Gastrocnemius medialis (tissue), 4 donors: ENCODE results near the gene RASAL2. TPM values are rescaled to one million over a fixed set of nuclear protein-coding genes. Genes with fewer than 3 reads are reported as not detected.

Experiments
- ATAC-seq, 2 donors: fragments of 150-250 bp; one replicate each; pipeline ENCODE4 v1.9.1; 2016
- DNase-seq, 2 donors: peaks; one replicate each; pipeline ENCODE4 v3.0.0-alpha.2; 2019
- H3K27ac ChIP-seq, 4 donors: fragments of 200-600 bp; sonication (generic); 1 replicate in 1 of 4; 2 replicates in 3 of 4; pipeline ENCODE4 v1.5.1; 2016 to 2018; ENCODE audit warnings: mild to moderate bottlenecking in 2 of 4, moderate library complexity in 1 of 4
- H3K27me3 ChIP-seq, 3 donors: fragments of 200-600 bp; sonication (generic) in 2 of 3; 1 replicate in 1 of 3; 2 replicates in 2 of 3; pipeline versions ENCODE4 v1.5.1 to v1.6.0; 2016 to 2019; ENCODE audit warnings: mild to moderate bottlenecking in 1 of 3, moderate library complexity in 1 of 3
- H3K36me3 ChIP-seq, 2 donors: fragments of 200-600 bp; sonication (generic) in 1 of 2; one replicate each; pipeline ENCODE4 v1.5.1; 2017 to 2018
- H3K4me1 ChIP-seq, 2 donors: fragments of 200-600 bp; sonication (generic) in 1 of 2; one replicate each; pipeline ENCODE4 v1.5.1; 2016 to 2017; ENCODE audit warnings: mild to moderate bottlenecking in 2 of 2
- H3K4me3 ChIP-seq, 4 donors: fragments of 200-600 bp; sonication (generic) in 3 of 4; 1 replicate in 1 of 4; 2 replicates in 3 of 4; pipeline ENCODE4 v1.5.1; 2016 to 2019; ENCODE audit warnings: mild to moderate bottlenecking in 2 of 4
- H3K9me3 ChIP-seq, 3 donors: fragments of 200-600 bp; sonication (generic) in 2 of 3; 1 replicate in 1 of 3; 2 replicates in 2 of 3; pipeline ENCODE4 v1.5.1; 2016 to 2019
- CTCF ChIP-seq, 5 experiments: fragments of 450-650 bp in 3 of 5; fragments of 200-600 bp in 2 of 5; sonication (generic) in 2 of 5; IDR thresholded peaks in 4 of 5; conservative IDR thresholded peaks in 1 of 5; 1 replicate in 4 of 5; 2 replicates in 1 of 5; pipeline ENCODE4 v1.5.1; 2016 to 2019; ENCODE audit warnings: antibody characterized with exemption in 5 of 5, mild to moderate bottlenecking in 3 of 5, moderate library complexity in 3 of 5
- POLR2A ChIP-seq, 2 donors: fragments of 450-650 bp; IDR thresholded peaks; one replicate each; pipeline ENCODE4 v1.6.1; 2017; ENCODE audit warnings: antibody characterized with exemption in 2 of 2, mild to moderate bottlenecking in 2 of 2, moderate library complexity in 2 of 2
- in situ Hi-C, 4 donors: fragments of 200-750 bp; cut with MboI; loops; one replicate each; pipeline versions ENCODE4 v1.15.0 to v1.8.0; 2017; ENCODE audit warnings: low sequenced_read_pairs in 4 of 4
- intact Hi-C: fragments of 100-400 bp; cut with DNase I; formaldehyde crosslinking; loops from one replicate; pipeline ENCODE4 v1.15.1; 2023; ENCODE audit warnings: low total_unique reads
- total RNA-seq, 4 donors: library from RNA; depleted of rRNA; stranded (reverse); fragments of >200 nt; gene quantifications; one replicate each; pipeline versions ENCODE4 v1.1.0 to v1.2.3, GENCODE V29; 2016

Gene RASAL2
- total RNA-seq, 4 donors from 2014 or later, result 7.6 to 13.4 (median 8.8) TPM

DNA sequence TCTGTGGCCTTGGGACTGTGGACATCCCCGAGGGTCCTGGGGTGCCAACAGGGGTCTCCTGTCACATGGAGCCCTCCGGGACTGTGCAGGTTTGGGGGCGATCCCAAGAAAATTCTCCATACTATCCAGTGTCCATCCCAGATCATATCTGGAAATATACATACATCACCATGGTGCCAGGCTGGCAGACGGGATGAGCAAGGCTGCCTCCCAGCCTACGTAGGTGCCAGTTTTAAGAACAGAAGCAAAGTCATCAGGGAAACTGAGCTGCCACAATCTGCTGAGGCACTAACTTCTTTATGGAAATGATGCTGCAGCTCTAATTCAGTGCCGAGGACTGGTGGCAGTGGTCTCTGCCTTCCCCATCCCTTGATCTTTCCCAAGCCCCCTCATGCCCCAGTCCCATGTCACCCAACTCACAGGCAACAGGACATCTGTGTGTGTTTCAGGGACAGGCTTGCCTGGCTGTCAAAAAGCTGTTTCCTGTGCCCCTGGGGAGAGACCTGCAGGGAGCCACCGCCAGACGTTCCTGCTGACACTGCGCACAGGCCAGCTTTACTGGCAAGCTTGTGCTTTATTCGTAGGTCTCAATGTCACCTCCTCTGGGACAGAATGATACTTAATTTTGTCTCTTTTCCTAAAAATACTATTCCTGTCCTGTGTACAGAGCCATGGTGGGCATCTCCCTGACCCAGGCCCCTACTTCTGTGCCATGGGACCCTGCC lies 434.5 kb downstream of the RASAL2 start:
- Histone ChIP-seq H3K27me3 (no peaks in the 10 kb centered on the region), H3K36me3 (no peaks in the 10 kb centered on the region), H3K4me1 (peaks cover 0 to 8% of the 10 kb centered on the region in 2 donors), H3K9me3 (no peaks in the 10 kb centered on the region), H3K27ac (no peak overlapping the region), H3K4me3 (no peak overlapping the region)
- no peak for DNase-seq
- in situ Hi-C loops, result loop anchor here in 3 of 4 donors (5.0 to 25.0 kb wide), 3 partner anchors 224 to 834 kb away; partner anchors contain the start of gene AXDND1 (in 2 of the 3)
- no peak for TF ChIP-seq POLR2A (IDR thresholded peaks at IDR 0.05)
- no peak for TF ChIP-seq CTCF (IDR thresholded peaks at IDR 0.05 in 4 of 5, conservative IDR thresholded peaks at IDR 0.05 in 1 of 5)
- no peak for ATAC-seq
- intact Hi-C loops, result no loop called here

DNA sequence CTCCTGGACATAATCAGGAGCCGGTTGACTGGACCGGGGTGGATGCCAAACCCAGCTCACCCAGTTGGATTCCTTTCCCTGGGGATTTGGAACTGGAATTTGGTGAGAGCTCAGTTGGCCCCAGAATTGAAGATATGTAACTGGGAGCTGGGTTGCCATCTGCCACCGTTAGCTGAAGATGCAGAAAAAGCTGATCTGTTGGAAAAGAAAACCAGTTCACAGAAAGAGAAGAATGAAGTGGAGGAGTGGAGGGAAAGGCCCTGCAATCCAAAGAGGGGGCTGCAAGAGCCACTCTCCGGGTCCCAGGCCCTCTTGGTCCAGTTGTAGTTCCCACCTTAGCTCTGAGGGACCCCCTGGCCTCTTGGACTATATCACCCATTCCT lies 435.0 kb downstream of the RASAL2 start:
- no peak for TF ChIP-seq CTCF (IDR thresholded peaks at IDR 0.05 in 4 of 5, conservative IDR thresholded peaks at IDR 0.05 in 1 of 5)
- no peak for TF ChIP-seq POLR2A (IDR thresholded peaks at IDR 0.05)
- ATAC-seq, result no peak
- H3K27ac ChIP-seq, result no peak overlapping the region
- in situ Hi-C loops (loop anchor here in 3 of 4 donors (5.0 to 25.0 kb wide), 3 partner anchors 223 to 833 kb away; partner anchors contain the start of gene AXDND1 (in 2 of the 3)), intact Hi-C loops (no loop called here)
- no peaks in the 10 kb centered on the region for H3K36me3 ChIP-seq
- no peak for DNase-seq
- H3K9me3 ChIP-seq, result no peaks in the 10 kb centered on the region
- H3K4me1 ChIP-seq, result peaks cover 0 to 8% of the 10 kb centered on the region in 2 donors
- no peak overlapping the region for H3K4me3 ChIP-seq
- H3K27me3 ChIP-seq, result no peaks in the 10 kb centered on the region

- TF ChIP-seq POLR2A (IDR thresholded peaks at IDR 0.05) (no peak), CTCF (IDR thresholded peaks at IDR 0.05 in 4 of 5, conservative IDR thresholded peaks at IDR 0.05 in 1 of 5) (no peak)
- Histone ChIP-seq H3K27ac (no peak overlapping the region), H3K4me3 (no peak overlapping the region), H3K36me3 (no peaks in the 10 kb centered on the region), H3K27me3 (no peaks in the 10 kb centered on the region), H3K9me3 (no peaks in the 10 kb centered on the region), H3K4me1 (peaks cover 0 to 8% of the 10 kb centered on the region in 2 donors)
- in situ Hi-C loops (loop anchor here (5.0 to 25.0 kb wide), 6 partner anchors 215 to 833 kb away; partner anchors contain the start of gene AXDND1 (in 2 of the 4)), intact Hi-C loops (loop anchor here (10.0 kb wide), 2 partner anchors 185 to 555 kb away; partner anchors contain the start of gene TOR3A)
- ATAC-seq (no peak), DNase-seq (no peak)
Measured at GRCh38 chr1:178529364-178530036, 435.6 kb downstream of the RASAL2 start.

DNA sequence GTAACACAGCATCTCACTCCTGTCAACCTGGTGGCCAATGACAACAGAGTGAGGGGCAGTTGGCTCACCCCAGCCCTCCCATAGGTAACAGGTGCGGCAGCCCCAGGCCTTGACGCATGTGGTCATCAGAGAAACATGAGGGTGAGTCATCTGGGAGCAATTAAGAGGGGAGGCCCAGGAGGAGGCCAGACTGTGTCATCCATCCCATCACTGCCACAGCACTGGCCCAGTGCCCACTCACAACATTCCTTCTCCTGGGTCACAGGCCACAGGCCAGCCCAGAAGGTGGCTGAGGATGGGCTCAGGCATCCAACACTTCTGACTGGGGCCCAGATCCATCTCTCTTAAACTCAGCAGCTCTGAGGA lies 436.1 kb downstream of the RASAL2 start:
- no peak for DNase-seq
- TF ChIP-seq CTCF (IDR thresholded peaks at IDR 0.05 in 4 of 5, conservative IDR thresholded peaks at IDR 0.05 in 1 of 5), result no peak
- TF ChIP-seq POLR2A (IDR thresholded peaks at IDR 0.05), result no peak
- Histone ChIP-seq H3K36me3 (no peaks in the 10 kb centered on the region), H3K27me3 (no peaks in the 10 kb centered on the region), H3K27ac (no peak overlapping the region), H3K9me3 (no peaks in the 10 kb centered on the region), H3K4me3 (no peak overlapping the region), H3K4me1 (peaks cover 0 to 8% of the 10 kb centered on the region in 2 donors)
- intact Hi-C loops, result loop anchor here (10.0 kb wide), 2 partner anchors 185 to 555 kb away; partner anchors contain the start of gene TOR3A
- ATAC-seq, result no peak
- in situ Hi-C loops, result loop anchor here (5.0 to 25.0 kb wide), 6 partner anchors 215 to 832 kb away; partner anchors contain the start of gene AXDND1 (in 2 of the 4)
